PC-9 (cell line): ENCODE measurements around the gene CTSH. TPM values are rescaled to one million over a fixed set of nuclear protein-coding genes. Genes with fewer than 3 reads are reported as not detected.
"Not testable (repeated sequence)": the region's sequence is repeated elsewhere in the genome, so short reads cannot be mapped to it uniquely, and the experiment has no call there.

Experiments used
- BruUV-seq: library from RNA; stranded (reverse); fragments of 400-500 nt; replicated peaks from 2 replicates; lab custom pipeline; 2021; lab: Mats Ljungman, UMichigan
- CTCF ChIA-PET: fragments of 300-600 bp; sonication (Branson Sonifier 250); formaldehyde crosslinking; loops from one replicate; lab custom pipeline; 2022; ENCODE audit warnings: antibody characterized with exemption; lab: Charles Lee
- POLR2A ChIA-PET: fragments of 300-600 bp; sonication (Branson Sonifier 250); formaldehyde crosslinking; loops from one replicate; lab custom pipeline; 2022; ENCODE audit warnings: antibody characterized with exemption; ENCODE audit not compliant: unreplicated experiment; lab: Charles Lee
- DNase-seq, 2 experiments: peaks; one replicate each; pipeline versions ENCODE4 v3.0.0 to v3.0.0-alpha.2; 2015 to 2022; ENCODE audit warnings: mixed read lengths in 1 of 2
- H2AFZ ChIP-seq: fragments of 200-600 bp; sonication (generic); 2 replicates; pipeline ENCODE4 v1.8.1; 2017; ENCODE audit warnings: antibody characterized with exemption
- H3F3A ChIP-seq: fragments of 200-600 bp; sonication (generic); 2 replicates; pipeline ENCODE4 v1.8.1; 2017; ENCODE audit warnings: antibody characterized with exemption, mild to moderate bottlenecking, low read depth; ENCODE audit not compliant: insufficient read depth
- H3K27ac ChIP-seq: fragments of 200-600 bp; sonication (generic); 2 replicates; pipeline ENCODE4 v1.6.1; 2016; ENCODE audit warnings: mixed run types
- H3K27me3 ChIP-seq: fragments of 200-600 bp; sonication (generic); 2 replicates; pipeline ENCODE4 v1.6.1; 2016; ENCODE audit warnings: low read depth, mixed run types; ENCODE audit not compliant: insufficient read depth
- H3K36me3 ChIP-seq: fragments of 200-600 bp; sonication (generic); 2 replicates; pipeline ENCODE4 v1.6.1; 2016; ENCODE audit warnings: low read depth, mixed run types
- H3K4me1 ChIP-seq: fragments of 200-600 bp; sonication (generic); replicated peaks from 2 replicates; pipeline ENCODE4 v1.6.1; 2016; ENCODE audit warnings: mixed run types; ENCODE audit not compliant: insufficient read depth
- H3K4me2 ChIP-seq: fragments of 200-600 bp; sonication (generic); 2 replicates; pipeline ENCODE4 v1.6.1; 2017; ENCODE audit warnings: mixed run types
- H3K4me3 ChIP-seq: fragments of 200-600 bp; sonication (generic); 2 replicates; pipeline ENCODE4 v1.6.1; 2016; ENCODE audit warnings: mixed run types
- H3K79me2 ChIP-seq: fragments of 200-600 bp; sonication (generic); 2 replicates; pipeline ENCODE4 v1.6.1; 2017; ENCODE audit warnings: low read depth, mixed run types
- H3K9me2 ChIP-seq: fragments of 200-600 bp; sonication (generic); 2 replicates; pipeline ENCODE4 v1.8.1; 2017; ENCODE audit warnings: mild to moderate bottlenecking; ENCODE audit not compliant: insufficient read depth
- H3K9me3 ChIP-seq: fragments of 200-600 bp; sonication (generic); 2 replicates; pipeline ENCODE4 v1.8.1; 2016; ENCODE audit warnings: low read depth; ENCODE audit not compliant: insufficient read depth
- H4K20me1 ChIP-seq: fragments of 200-600 bp; sonication (generic); 2 replicates; pipeline ENCODE4 v1.8.1; 2017; ENCODE audit not compliant: insufficient read depth
- EZH2 ChIP-seq: fragments of 200-600 bp; sonication (generic); IDR thresholded peaks from 2 replicates; pipeline ENCODE4 v1.8.0; 2017; ENCODE audit warnings: antibody characterized with exemption, low read depth
- intact Hi-C: fragments of 100-400 bp; cut with micrococcal nuclease; formaldehyde crosslinking; loops from one replicate; pipeline ENCODE4 v1.10.0; 2022; ENCODE audit not compliant: unreplicated experiment
- total RNA-seq: library from RNA; stranded (reverse); gene quantifications from 2 replicates; pipeline ENCODE4 v1.2.3, GENCODE V29; 2021
- TF ChIP-seq, protein P1 (sequence below): fragments of 200-600 bp; sonication (generic); conservative IDR thresholded peaks from 2 replicates; pipeline ENCODE4 v1.6.1; 2017; ENCODE audit warnings: mixed run types, antibody characterized with exemption, mild to moderate bottlenecking, moderate library complexity

CTSH gene
- total RNA-seq, 1 experiment from 2014 or later: 101 TPM

GRCh38 chr15:78880242-78880533 lies 64.7 kb downstream of the CTSH start:
- H3K79me2 ChIP-seq: peaks cover 100% of the 10 kb centered on the region
- peak overlapping the region; percentile 46 for H3K4me2 ChIP-seq
- H3K4me1 ChIP-seq: peaks cover 53% of the 10 kb centered on the region
- H3K27me3 ChIP-seq: no peaks in the 10 kb centered on the region
- ChIA-PET POLR2A (no interaction called here), CTCF (interaction anchor here (0.5 kb wide), 1 partner anchor 109 kb away, joined by 5 read pairs; no protein-coding TSS in a partner anchor)
- H4K20me1 ChIP-seq: peaks cover 100% of the 10 kb centered on the region
- H3K9me3 ChIP-seq: no peaks in the 10 kb centered on the region
- DNase-seq: peak in 1 of 2 experiments; percentile 66
- peaks cover 53% of the 10 kb centered on the region for H3K36me3 ChIP-seq
- H3K27ac ChIP-seq: peak overlapping the region; percentile 42
- peaks cover 54% of the 10 kb centered on the region for H3F3A ChIP-seq
- TF ChIP-seq, protein P1, sequence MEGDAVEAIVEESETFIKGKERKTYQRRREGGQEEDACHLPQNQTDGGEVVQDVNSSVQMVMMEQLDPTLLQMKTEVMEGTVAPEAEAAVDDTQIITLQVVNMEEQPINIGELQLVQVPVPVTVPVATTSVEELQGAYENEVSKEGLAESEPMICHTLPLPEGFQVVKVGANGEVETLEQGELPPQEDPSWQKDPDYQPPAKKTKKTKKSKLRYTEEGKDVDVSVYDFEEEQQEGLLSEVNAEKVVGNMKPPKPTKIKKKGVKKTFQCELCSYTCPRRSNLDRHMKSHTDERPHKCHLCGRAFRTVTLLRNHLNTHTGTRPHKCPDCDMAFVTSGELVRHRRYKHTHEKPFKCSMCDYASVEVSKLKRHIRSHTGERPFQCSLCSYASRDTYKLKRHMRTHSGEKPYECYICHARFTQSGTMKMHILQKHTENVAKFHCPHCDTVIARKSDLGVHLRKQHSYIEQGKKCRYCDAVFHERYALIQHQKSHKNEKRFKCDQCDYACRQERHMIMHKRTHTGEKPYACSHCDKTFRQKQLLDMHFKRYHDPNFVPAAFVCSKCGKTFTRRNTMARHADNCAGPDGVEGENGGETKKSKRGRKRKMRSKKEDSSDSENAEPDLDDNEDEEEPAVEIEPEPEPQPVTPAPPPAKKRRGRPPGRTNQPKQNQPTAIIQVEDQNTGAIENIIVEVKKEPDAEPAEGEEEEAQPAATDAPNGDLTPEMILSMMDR: no peak
- no peak for TF ChIP-seq EZH2
- H3K4me3 ChIP-seq: no peak overlapping the region
- H3K9me2 ChIP-seq: no peaks in the 10 kb centered on the region
- no TSS peak for BruUV-seq
- H2AFZ ChIP-seq: no peak overlapping the region
- intact Hi-C loops: no loop called here

GRCh38 chr15:78879517-78880241 lies 65.2 kb downstream of the CTSH start:
- BruUV-seq: no TSS peak
- intact Hi-C loops: no loop called here
- DNase-seq: no peak
- ChIA-PET CTCF (interaction anchor here (0.5 kb wide), 1 partner anchor 109 kb away, joined by 5 read pairs; no protein-coding TSS in a partner anchor), POLR2A (no interaction called here)
- no peak overlapping the region for H3K4me3 ChIP-seq
- peak overlapping the region; percentile 42 for H3K27ac ChIP-seq
- H3K9me3 ChIP-seq: no peaks in the 10 kb centered on the region
- peaks cover 49% of the 10 kb centered on the region for H3F3A ChIP-seq
- H3K27me3 ChIP-seq: no peaks in the 10 kb centered on the region
- H3K9me2 ChIP-seq: no peaks in the 10 kb centered on the region
- no peak overlapping the region for H2AFZ ChIP-seq
- peaks cover 100% of the 10 kb centered on the region for H3K79me2 ChIP-seq
- TF ChIP-seq, protein P1: no peak
- TF ChIP-seq EZH2: no peak
- H4K20me1 ChIP-seq: peaks cover 100% of the 10 kb centered on the region
- peaks cover 58% of the 10 kb centered on the region for H3K4me1 ChIP-seq
- peak overlapping the region; percentile 46 for H3K4me2 ChIP-seq
- H3K36me3 ChIP-seq: peaks cover 48% of the 10 kb centered on the region

- intact Hi-C loops: no loop called here
- H3K79me2 ChIP-seq: peaks cover 100% of the 10 kb centered on the region
- no peak for TF ChIP-seq EZH2
- peaks cover 58% of the 10 kb centered on the region for H3K4me1 ChIP-seq
- H3K27me3 ChIP-seq: no peaks in the 10 kb centered on the region
- no peaks in the 10 kb centered on the region for H3K9me3 ChIP-seq
- BruUV-seq: no TSS peak
- H3K27ac ChIP-seq: peak overlapping the region; percentile 31
- DNase-seq: no peak
- peaks cover 43% of the 10 kb centered on the region for H3K36me3 ChIP-seq
- peak overlapping the region; percentile 46 for H3K4me2 ChIP-seq
- H2AFZ ChIP-seq: no peak overlapping the region
- H3K9me2 ChIP-seq: no peaks in the 10 kb centered on the region
- H3K4me3 ChIP-seq: peak overlapping the region; percentile 31; the same call in 1 of the 2 replicates
- peaks cover 53% of the 10 kb centered on the region for H3F3A ChIP-seq
- CTCF ChIA-PET: no interaction called here
- POLR2A ChIA-PET: no interaction called here
- H4K20me1 ChIP-seq: peaks cover 96% of the 10 kb centered on the region
Measured at GRCh38 chr15:78878356-78878755, 66.5 kb downstream of the CTSH start.

DNA sequence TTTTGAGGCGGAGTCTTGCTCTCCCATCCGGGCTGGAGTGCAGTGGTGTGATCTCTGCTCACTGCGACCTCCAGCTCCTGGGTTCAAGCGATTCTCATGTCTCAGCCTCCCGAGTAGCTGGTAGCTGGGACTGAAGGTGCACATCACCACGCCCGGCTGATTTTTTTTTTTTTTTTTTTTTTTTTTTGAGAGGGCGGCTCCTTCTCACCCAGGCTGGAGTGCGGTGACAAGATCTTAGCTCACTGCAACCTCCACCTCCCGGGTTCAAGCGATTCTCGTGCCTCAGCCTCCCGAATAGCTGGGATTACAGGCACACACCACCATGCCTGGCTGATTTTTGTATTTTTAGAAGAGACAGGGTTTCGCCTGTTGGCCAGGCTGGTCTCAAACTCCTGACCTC lies 67.9 kb downstream of the CTSH start:
- Histone ChIP-seq H3K36me3 (peaks cover 28% of the 10 kb centered on the region), H3K4me1 (peaks cover 58% of the 10 kb centered on the region), H3F3A (peaks cover 49% of the 10 kb centered on the region), H3K4me2 (peak overlapping the region; percentile 46), H3K79me2 (peaks cover 92% of the 10 kb centered on the region), H4K20me1 (peaks cover 82% of the 10 kb centered on the region)
- H3K9me3 ChIP-seq, H3K4me3 ChIP-seq, intact Hi-C loops, H3K27ac ChIP-seq, H3K27me3 ChIP-seq, CTCF ChIA-PET, BruUV-seq, H3K9me2 ChIP-seq, POLR2A ChIA-PET, H2AFZ ChIP-seq, DNase-seq: not testable (repeated sequence)
